ENCODE data around the gene ZDHHC14. TPM values are rescaled to one million over a fixed set of nuclear protein-coding genes. Genes with fewer than 3 reads are reported as not detected.

The ZDHHC14 gene
- total RNA-seq, 1 experiment from 2014 or later = 1.7 TPM

DNA sequence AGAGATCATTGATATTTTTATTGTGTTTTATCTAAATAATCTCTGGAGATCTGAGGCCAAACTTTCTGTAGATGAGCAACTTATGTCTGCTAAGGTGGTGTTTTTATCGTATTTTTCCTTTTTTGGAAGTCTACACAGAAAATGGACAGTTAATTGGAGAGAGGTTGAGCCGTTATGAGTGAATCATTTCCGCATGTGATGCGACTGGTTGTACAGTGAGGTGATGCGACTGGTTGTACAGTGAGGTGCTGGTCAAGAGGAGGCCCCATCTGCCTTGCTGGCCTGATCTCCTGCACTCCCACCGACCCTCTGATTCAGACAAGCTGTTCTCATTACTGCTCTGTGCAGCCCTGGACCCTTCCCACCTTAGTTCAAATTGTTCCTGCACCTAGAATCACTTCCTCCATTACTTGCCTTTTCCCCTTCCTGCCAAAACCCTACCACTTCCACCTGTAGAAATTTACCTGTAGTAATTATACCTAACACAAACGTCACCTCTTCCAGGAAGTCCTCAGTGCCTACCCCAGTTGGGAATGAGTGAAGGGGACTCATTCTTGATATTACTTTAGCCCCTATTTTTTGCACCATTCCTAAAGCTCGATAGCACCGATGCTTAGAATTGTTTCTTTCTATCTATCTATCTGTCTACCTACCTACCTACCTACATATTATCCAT is 100.3 kb downstream of the ZDHHC14 start:
- no peaks in the 10 kb centered on the region for H4K20me1 ChIP-seq (ENCODE audit: control insufficient read depth, insufficient read depth, insufficient read length)
- H3T11ph ChIP-seq (ENCODE audit: low read length) = no peak overlapping the region
- no peak overlapping the region for H4K5ac ChIP-seq (ENCODE audit: insufficient read length, low read depth, low read length)
- no peaks in the 10 kb centered on the region for H3K23me2 ChIP-seq (ENCODE audit: insufficient read length, low read depth, low read length, poor library complexity, severe bottlenecking)
- no peak overlapping the region for H2BK15ac ChIP-seq (ENCODE audit: low read depth, low read length)
- Mint-ChIP-seq H3K27ac (no peak overlapping the region), H3K27me3 (ENCODE audit: low read depth) (no peaks in the 10 kb centered on the region), H3K4me3 (no peak overlapping the region), H3K4me1 (no peaks in the 10 kb centered on the region), H3K36me3 (ENCODE audit: insufficient read depth in 1 of 3, low read depth in 3 of 3) (no peaks in the 10 kb centered on the region), H3K9me3 (peaks cover 3% of the 10 kb centered on the region in 2 experiments; a peak in 3 of 5 replicates)
- no peak overlapping the region for H3K18ac ChIP-seq (ENCODE audit: insufficient read length, low read depth, low read length)
- H2BK12ac ChIP-seq (ENCODE audit: insufficient read length, low read depth, low read length) = no peak overlapping the region
- H3K4ac ChIP-seq (ENCODE audit: low read depth, low read length) = no peak overlapping the region
- no peaks in the 10 kb centered on the region for H3K27me3 ChIP-seq (ENCODE audit: insufficient read depth, low read length)
- H3K23ac ChIP-seq (ENCODE audit: insufficient read length, low read depth, low read length) = no peak overlapping the region
- DNase-seq = no peak
- H2AK5ac ChIP-seq (ENCODE audit: insufficient read length, low read length) = no peak overlapping the region
- H3K9me3 ChIP-seq (ENCODE audit: control insufficient read depth, low read depth, low read length) = no peaks in the 10 kb centered on the region
- no peak overlapping the region for H4K8ac ChIP-seq (replicated peaks; ENCODE audit: insufficient read length, low read depth, low read length)
- H3K79me2 ChIP-seq (ENCODE audit: insufficient read depth, low read length) = no peaks in the 10 kb centered on the region
- H3K9ac ChIP-seq (ENCODE audit: extremely low read depth, insufficient read length, low read length) = no peak overlapping the region
- no peak overlapping the region for H2AFZ ChIP-seq (ENCODE audit: low read length)
- H3K79me1 ChIP-seq (ENCODE audit: insufficient read depth, low read depth, low read length, poor library complexity, severe bottlenecking) = no peaks in the 10 kb centered on the region
- TF ChIP-seq, protein P1, sequence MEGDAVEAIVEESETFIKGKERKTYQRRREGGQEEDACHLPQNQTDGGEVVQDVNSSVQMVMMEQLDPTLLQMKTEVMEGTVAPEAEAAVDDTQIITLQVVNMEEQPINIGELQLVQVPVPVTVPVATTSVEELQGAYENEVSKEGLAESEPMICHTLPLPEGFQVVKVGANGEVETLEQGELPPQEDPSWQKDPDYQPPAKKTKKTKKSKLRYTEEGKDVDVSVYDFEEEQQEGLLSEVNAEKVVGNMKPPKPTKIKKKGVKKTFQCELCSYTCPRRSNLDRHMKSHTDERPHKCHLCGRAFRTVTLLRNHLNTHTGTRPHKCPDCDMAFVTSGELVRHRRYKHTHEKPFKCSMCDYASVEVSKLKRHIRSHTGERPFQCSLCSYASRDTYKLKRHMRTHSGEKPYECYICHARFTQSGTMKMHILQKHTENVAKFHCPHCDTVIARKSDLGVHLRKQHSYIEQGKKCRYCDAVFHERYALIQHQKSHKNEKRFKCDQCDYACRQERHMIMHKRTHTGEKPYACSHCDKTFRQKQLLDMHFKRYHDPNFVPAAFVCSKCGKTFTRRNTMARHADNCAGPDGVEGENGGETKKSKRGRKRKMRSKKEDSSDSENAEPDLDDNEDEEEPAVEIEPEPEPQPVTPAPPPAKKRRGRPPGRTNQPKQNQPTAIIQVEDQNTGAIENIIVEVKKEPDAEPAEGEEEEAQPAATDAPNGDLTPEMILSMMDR (conservative IDR thresholded peaks at IDR 0.05) = no peak
- no peak overlapping the region for H2BK5ac ChIP-seq (ENCODE audit: insufficient read length, low read length)
- H3K27ac ChIP-seq (ENCODE audit: insufficient read length, low read depth, low read length) = no peak overlapping the region
- no CpG with 5 or more reads among the region's 9 CpGs for WGBS (ENCODE audit: extremely low coverage, insufficient read length, low lambda C conversion rate)
- H3K56ac ChIP-seq (ENCODE audit: insufficient read length, low read depth, low read length) = no peak overlapping the region
- no peak overlapping the region for H4K91ac ChIP-seq (ENCODE audit: insufficient read length, low read depth, low read length)
- no peak overlapping the region for H2BK20ac ChIP-seq (ENCODE audit: low read depth, low read length, poor library complexity, severe bottlenecking)
- no peak overlapping the region for H3K14ac ChIP-seq (ENCODE audit: insufficient read depth, low read length)
- no peak overlapping the region for H3K4me2 ChIP-seq (ENCODE audit: insufficient read depth, insufficient read length, low read length)
- H2BK120ac ChIP-seq (ENCODE audit: low read depth, low read length, poor library complexity, severe bottlenecking) = no peak overlapping the region
- no peaks in the 10 kb centered on the region for H3K4me1 ChIP-seq (ENCODE audit: insufficient read depth, low read length)

Data from H9 (cell line).